GM12874 (cell line): ENCODE results near the gene SLC35F1.

ENCODE experiments used
- TF ChIP-seq, protein P1 (sequence below): IDR thresholded peaks from 2 replicates; pipeline ENCODE4 v1.5.1; 2011; ENCODE audit warnings: low read depth, mild to moderate bottlenecking, control low read depth, low read length, moderate library complexity; ENCODE audit not compliant: insufficient read depth

SLC35F1 gene

DNA sequence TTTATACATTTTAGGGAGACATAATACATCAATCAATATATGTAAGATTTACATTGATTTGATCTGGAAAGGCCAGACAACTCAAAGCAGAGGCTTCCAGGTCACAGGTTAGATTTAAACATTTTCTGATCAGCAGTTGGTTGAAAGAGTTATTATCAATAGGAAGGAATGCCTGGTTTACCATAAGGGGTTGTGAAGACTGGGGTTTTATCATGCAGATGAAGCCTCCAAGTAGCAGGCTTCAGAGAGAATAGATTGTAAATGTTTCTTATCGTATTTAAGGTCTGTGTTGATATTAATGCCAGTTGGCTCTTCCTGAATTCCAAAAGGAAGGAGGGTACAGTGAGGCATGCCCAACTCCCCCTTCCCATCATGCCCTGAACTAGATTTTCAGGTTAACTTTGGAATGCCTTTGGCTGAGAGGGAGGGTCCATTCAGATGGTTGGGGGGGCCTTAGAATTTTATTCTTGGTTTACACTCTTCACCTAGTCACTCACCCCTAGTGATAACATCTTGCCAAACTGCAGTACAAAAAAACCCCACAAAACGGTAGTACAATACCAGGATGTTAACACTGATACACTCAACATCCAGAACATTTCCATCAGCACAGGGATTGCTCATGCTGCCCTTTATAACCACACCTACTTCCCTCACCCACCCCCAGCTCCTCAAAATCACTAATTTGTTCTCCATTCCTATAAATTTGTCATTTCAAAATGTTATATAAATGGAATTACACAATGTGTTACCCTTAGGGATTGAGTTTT is 381.5 kb downstream of the SLC35F1 start:
- TF ChIP-seq, protein P1, sequence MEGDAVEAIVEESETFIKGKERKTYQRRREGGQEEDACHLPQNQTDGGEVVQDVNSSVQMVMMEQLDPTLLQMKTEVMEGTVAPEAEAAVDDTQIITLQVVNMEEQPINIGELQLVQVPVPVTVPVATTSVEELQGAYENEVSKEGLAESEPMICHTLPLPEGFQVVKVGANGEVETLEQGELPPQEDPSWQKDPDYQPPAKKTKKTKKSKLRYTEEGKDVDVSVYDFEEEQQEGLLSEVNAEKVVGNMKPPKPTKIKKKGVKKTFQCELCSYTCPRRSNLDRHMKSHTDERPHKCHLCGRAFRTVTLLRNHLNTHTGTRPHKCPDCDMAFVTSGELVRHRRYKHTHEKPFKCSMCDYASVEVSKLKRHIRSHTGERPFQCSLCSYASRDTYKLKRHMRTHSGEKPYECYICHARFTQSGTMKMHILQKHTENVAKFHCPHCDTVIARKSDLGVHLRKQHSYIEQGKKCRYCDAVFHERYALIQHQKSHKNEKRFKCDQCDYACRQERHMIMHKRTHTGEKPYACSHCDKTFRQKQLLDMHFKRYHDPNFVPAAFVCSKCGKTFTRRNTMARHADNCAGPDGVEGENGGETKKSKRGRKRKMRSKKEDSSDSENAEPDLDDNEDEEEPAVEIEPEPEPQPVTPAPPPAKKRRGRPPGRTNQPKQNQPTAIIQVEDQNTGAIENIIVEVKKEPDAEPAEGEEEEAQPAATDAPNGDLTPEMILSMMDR: no peak

DNA sequence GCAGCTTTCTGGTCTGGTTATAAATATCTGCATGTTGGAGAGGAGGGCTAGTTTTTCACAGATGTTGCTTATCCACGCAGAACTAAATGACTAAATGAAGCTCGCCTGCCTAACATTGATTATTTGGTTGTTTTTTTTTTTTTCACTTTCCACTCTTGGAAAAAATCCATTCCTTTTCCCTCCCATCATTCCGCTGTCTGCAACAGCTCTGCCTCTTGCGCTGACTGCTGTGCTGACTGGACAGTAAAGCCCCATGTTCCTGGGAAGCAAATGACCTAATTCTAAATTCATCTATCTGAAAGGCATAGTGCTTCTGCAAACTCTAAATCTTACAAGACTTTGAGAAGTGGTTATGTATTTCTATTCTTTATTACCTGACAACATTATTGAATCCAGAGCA is 385.5 kb downstream of the SLC35F1 start:
- TF ChIP-seq, protein P1: no peak

DNA sequence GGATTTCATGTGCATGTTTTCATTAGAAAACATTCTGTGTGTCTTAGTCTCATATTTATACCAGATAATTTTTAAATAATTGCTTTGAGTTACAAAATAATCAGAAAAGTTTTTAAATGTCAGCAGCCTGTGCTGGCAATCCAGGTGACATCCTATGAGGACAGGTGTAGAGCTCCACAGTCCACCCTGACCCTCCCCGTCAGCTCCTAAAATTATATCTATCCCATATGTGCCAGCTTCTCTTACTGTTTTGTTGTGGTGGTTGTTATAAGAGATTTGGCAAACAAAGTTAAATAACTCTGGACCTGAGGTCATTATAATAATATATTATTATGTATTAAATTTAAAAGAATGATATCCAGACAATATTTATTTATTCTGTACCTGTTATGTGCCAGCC is 387.8 kb downstream of the SLC35F1 start:
- TF ChIP-seq, protein P1: no peak

GRCh38 chr6:118295336-118295735 is 388.3 kb downstream of the SLC35F1 start:
- TF ChIP-seq, protein P1: no peak

DNA sequence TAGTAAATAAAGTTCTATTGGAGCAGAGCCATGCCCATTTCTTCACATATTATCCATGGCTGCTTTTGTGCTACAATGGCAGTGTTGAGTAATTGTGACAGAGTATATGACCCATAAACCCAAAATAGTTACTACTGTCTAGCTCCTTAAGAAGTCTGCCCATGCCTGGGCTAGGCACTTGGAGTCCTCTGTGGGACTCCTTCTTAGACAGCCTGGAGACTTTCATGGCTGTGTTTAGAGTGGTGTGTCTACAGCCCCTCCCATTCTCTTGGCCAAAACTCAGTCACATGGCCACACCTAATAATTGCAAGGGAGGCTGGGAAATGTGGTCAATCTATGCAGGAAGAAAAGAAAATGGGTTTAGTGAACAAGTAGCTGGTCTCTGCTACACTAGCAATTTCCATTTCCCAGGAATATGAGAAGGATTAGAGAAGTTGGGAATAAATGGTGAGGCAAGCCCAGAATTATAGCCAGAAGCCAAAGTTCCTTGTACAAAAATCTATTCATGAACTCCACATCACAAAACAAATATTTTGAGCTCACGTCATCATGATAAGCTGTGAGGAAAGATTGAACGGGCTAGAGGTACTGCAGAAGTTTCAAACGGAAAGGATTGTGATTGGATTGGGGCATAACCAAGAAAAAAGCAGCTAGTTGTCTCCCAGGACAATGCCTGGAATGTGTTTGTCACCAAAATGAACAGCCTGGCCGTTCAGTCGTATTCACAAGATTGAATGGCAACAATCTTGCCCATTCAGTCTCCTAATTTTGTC is 389.3 kb downstream of the SLC35F1 start:
- TF ChIP-seq, protein P1: no peak

DNA sequence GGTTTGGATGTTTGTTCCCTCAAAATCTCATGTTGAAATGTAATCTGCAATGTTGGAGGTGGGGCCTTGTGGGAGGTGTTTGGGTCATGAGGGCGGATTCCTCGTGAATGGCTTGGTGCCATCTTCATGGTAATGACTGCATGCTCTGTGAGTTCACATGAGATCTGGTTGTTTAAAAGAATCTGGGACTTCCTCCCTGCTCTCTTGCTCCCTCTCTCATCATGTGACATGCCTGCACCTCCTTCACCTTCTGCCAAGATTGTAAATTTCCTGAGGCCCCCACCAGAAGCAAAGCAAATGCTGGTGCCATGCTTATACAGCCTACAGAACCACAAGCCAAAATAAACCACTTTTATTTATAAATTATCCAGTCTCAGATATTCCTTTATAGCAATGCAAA is 390.8 kb downstream of the SLC35F1 start:
- TF ChIP-seq, protein P1: no peak
